K562 (cell line): Measurements from ENCODE around the gene CASP6. TPM values are rescaled to one million over a fixed set of nuclear protein-coding genes. Genes with fewer than 3 reads are reported as not detected.
A peak's percentile ranks its signal among the peaks of the same experiment; 100 is the strongest.

Source experiments
- ATAC-seq: fragments of 200-7000 bp; cut with Tn5 transposase; 3 replicates; pipeline ENCODE4 v1.9.1; 2020; ENCODE audit warnings: moderate library complexity
- BruUV-seq: library from RNA; stranded (reverse); fragments of 400-500 nt; replicated peaks from 2 replicates; lab custom pipeline; 2021; lab: Mats Ljungman, UMichigan
- CTCF ChIA-PET: fragments of 300-600 bp; formaldehyde crosslinking; extraction: SDS; loops from one replicate; lab custom pipeline; 2021; ENCODE audit warnings: low intra/inter-chr PET ratio; lab: Yijun Ruan, JAX
- POLR2A ChIA-PET: fragments of 300-600, 350-650 bp; sonication (Branson Sonifier 250); formaldehyde crosslinking; extraction: SDS; loops from one replicate; lab custom pipeline; 2021; ENCODE audit warnings: antibody characterized with exemption, inconsistent platforms; lab: Yijun Ruan, JAX
- DNase-seq, 4 experiments: peaks; one replicate each; pipeline versions ENCODE4 v3.0.0 to v3.0.0-alpha.2; 2011 to 2018; ENCODE audit warnings: low spot score in 3 of 4, mixed read lengths in 3 of 4; ENCODE audit errors: extremely low read depth in 1 of 4
- FAIRE-seq: peaks from 2 replicates; lab custom pipeline; 2011; peaks lifted over from hg19 to GRCh38; lab: Jason Lieb, UNC
- H2AFZ ChIP-seq: 2 replicates; pipeline ENCODE4 v1.6.0; 2011; ENCODE audit warnings: low read depth, low read length, control low read depth, inconsistent platforms
- H3K27ac ChIP-seq: fragments of 200-600 bp; 3 replicates; pipeline ENCODE4 v1.8.0; 2011; ENCODE audit warnings: low read depth, mild to moderate bottlenecking, control low read depth, inconsistent platforms, low read length, moderate library complexity, mixed read lengths; ENCODE audit errors: extremely low read depth
- H3K27me3 ChIP-seq, 2 experiments: fragments of 300-600 bp in 1 of 2; 2 replicates in 1 of 2; 3 replicates in 1 of 2; pipeline versions ENCODE4 v1.6.0 to v1.8.0; 2011; ENCODE audit warnings: inconsistent platforms in 2 of 2, low read length in 2 of 2, mild to moderate bottlenecking in 1 of 2, mixed read lengths in 1 of 2, moderate library complexity in 1 of 2; ENCODE audit not compliant: control insufficient read depth in 2 of 2, insufficient read depth in 2 of 2
- H3K36me3 ChIP-seq: fragments of 300-600 bp; 3 replicates; pipeline ENCODE4 v1.8.0; 2011; ENCODE audit warnings: mild to moderate bottlenecking, low read length, inconsistent platforms; ENCODE audit not compliant: control insufficient read depth, insufficient read depth
- H3K4me1 ChIP-seq, 2 experiments: fragments of 200-600 bp in 1 of 2; replicated peaks in 1 of 2; 2 replicates in 1 of 2; 3 replicates in 1 of 2; pipeline versions ENCODE4 v1.5.1 to v1.8.0; 2011; ENCODE audit warnings: inconsistent platforms in 2 of 2, low read length in 2 of 2, mild to moderate bottlenecking in 1 of 2, mixed read lengths in 1 of 2, moderate library complexity in 1 of 2; ENCODE audit not compliant: control insufficient read depth in 2 of 2, insufficient read depth in 2 of 2
- H3K4me2 ChIP-seq: 2 replicates; pipeline ENCODE4 v1.6.1; 2011; ENCODE audit warnings: low read length, control low read depth, inconsistent platforms, mixed read lengths; ENCODE audit not compliant: insufficient read depth
- H3K4me3 ChIP-seq: fragments of 200-600 bp; sonication (generic), shearing (Covaris generic); 2 replicates; pipeline ENCODE4 v1.5.1; 2016; ENCODE audit warnings: control low read depth, inconsistent platforms
- H3K79me2 ChIP-seq: fragments of 200-600 bp; 3 replicates; pipeline ENCODE4 v1.8.0; 2011; ENCODE audit warnings: low read length, inconsistent platforms; ENCODE audit not compliant: control insufficient read depth, insufficient read depth
- H3K9ac ChIP-seq, 2 experiments: 2 replicates each; pipeline versions ENCODE4 v1.6.0 to v1.6.1; 2011; ENCODE audit warnings: low read depth in 2 of 2, low read length in 2 of 2, control low read depth in 1 of 2, inconsistent platforms in 1 of 2, mild to moderate bottlenecking in 1 of 2, mixed read lengths in 1 of 2; ENCODE audit not compliant: insufficient read depth in 1 of 2
- H3K9me1 ChIP-seq: one replicate; pipeline ENCODE4 v1.6.0; 2011; ENCODE audit warnings: inconsistent platforms, mild to moderate bottlenecking, low read length, moderate library complexity; ENCODE audit not compliant: control insufficient read depth, insufficient read depth
- H3K9me3 ChIP-seq: replicated peaks from 2 replicates; pipeline ENCODE4 v1.5.1; 2011; ENCODE audit warnings: low read depth, low read length, inconsistent platforms; ENCODE audit not compliant: control insufficient read depth, insufficient read depth
- H4K20me1 ChIP-seq: replicated peaks from 2 replicates; pipeline ENCODE4 v1.6.1; 2011; ENCODE audit warnings: low read length, inconsistent platforms, mixed read lengths; ENCODE audit not compliant: control insufficient read depth, insufficient read depth
- ESRRA ChIP-seq: fragments of 450-650 bp; IDR thresholded peaks from 2 replicates; pipeline ENCODE4 v1.6.1; 2014; ENCODE audit warnings: low read depth, mild to moderate bottlenecking, moderate library complexity, borderline replicate concordance
- NONO ChIP-seq, 2 experiments: fragments of 200-400 bp in 1 of 2; fragments of 450-650 bp in 1 of 2; formaldehyde crosslinking in 1 of 2; IDR thresholded peaks; 2 replicates each; pipeline ENCODE4 v1.6.1; 2017; ENCODE audit warnings: low read depth in 2 of 2, mild to moderate bottlenecking in 2 of 2, moderate library complexity in 2 of 2, low read length in 1 of 2
- TAF9B ChIP-seq: fragments of 450-650 bp; IDR thresholded peaks from 2 replicates; pipeline ENCODE4 v1.6.1; 2018; ENCODE audit warnings: mild to moderate bottlenecking; ENCODE audit not compliant: partially characterized antibody
- TRIM25 ChIP-seq: fragments of 450-650 bp; IDR thresholded peaks from 2 replicates; pipeline ENCODE4 v1.7.0; 2016; ENCODE audit warnings: borderline replicate concordance
- WGBS: fragments of 100-300 bp; shearing (Covaris generic); methylation state at CpG from one replicate; pipeline ENCODE4 v1.1.6; 2016; ENCODE audit warnings: low coverage, mixed read lengths; ENCODE audit not compliant: insufficient coverage; ENCODE audit errors: missing lambda C conversion rate; 5-methylcytosine and 5-hydroxymethylcytosine counted together
- in situ Hi-C: fragments of 300-500 bp; cut with MboI; formaldehyde crosslinking; loops from 4 replicates; pipeline ENCODE4 v1.15.0; 2018; ENCODE audit warnings: inconsistent platforms, mixed read lengths
- intact Hi-C: fragments of 100-400 bp; cut with micrococcal nuclease; formaldehyde crosslinking; loops from 2 replicates; pipeline ENCODE4 v1.14.2; 2022
- polyA plus RNA-seq, 8 experiments: library from polyadenylated mRNA; depleted of rRNA in 4 of 8; stranded (reverse) in 5 of 8; unstranded in 3 of 8; fragments of >200 nt; fragmentation: Nextera tagmentation in 2 of 8; fragmentation: Illumina TruSeq in 1 of 8; extraction: Ambion mirVana in 2 of 8; extraction: Trizol in 1 of 8; gene quantifications; 2 replicates each; pipeline versions ENCODE4 v1.2.1 to v1.2.3, GENCODE V29; 2011 to 2014; ENCODE audit warnings: inconsistent platforms in 1 of 8, missing spikeins in 1 of 8
- total RNA-seq, 7 experiments: library from RNA; depleted of rRNA in 6 of 7; stranded (reverse); fragments of >200 nt in 6 of 7; fragmentation: Illumina TruSeq in 2 of 7; extraction: Trizol in 2 of 7; gene quantifications; 2 replicates each; pipeline versions ENCODE4 v1.2.1 to v1.2.3, GENCODE V29; 2011 to 2021; ENCODE audit warnings: low replicate concordance in 1 of 7

CASP6 gene
- total and polyA plus RNA-seq, 9 of the 15 experiments (the other 6 are each of a cell fraction or from before 2014, with no cell fraction given), result 20.8 to 72.7 (median 39.1) TPM

- ATAC-seq (peak; percentile 34), FAIRE-seq (no peak), DNase-seq (no peak)
- no peaks in the 10 kb centered on the region for H3K9me1 ChIP-seq
- in situ Hi-C loops (no loop called here), intact Hi-C loops (no loop called here)
- no peaks in the 10 kb centered on the region for H3K79me2 ChIP-seq
- TF ChIP-seq ESRRA (no peak), TAF9B (no peak), NONO (IDR thresholded peaks at IDR 0.05; ENCODE audit: low read depth in 2 of 2, low read length in 1 of 2) (no peak), TRIM25 (no peak)
- H3K27ac ChIP-seq, result no peak overlapping the region
- POLR2A ChIA-PET, result interaction anchor here (0.9 to 1.5 kb wide), 2 partner anchors 13 to 16 kb away, joined by 3 read pairs; no protein-coding TSS in a partner anchor
- H3K4me3 ChIP-seq, result no peak overlapping the region
- H3K27me3 ChIP-seq, result no peaks in the 10 kb centered on the region
- no peak overlapping the region for H3K4me2 ChIP-seq
- H4K20me1 ChIP-seq, result no peaks in the 10 kb centered on the region
- H3K9me3 ChIP-seq, result no peaks in the 10 kb centered on the region
- no peak overlapping the region for H3K9ac ChIP-seq
- 62% methylated on average over 2 of the region's 2 CpGs for WGBS
- H3K36me3 ChIP-seq, result no peaks in the 10 kb centered on the region
- H3K4me1 ChIP-seq, result peaks cover 3 to 19% of the 10 kb centered on the region in 2 experiments; a peak in 3 of 5 replicates
- no TSS peak for BruUV-seq
- H2AFZ ChIP-seq, result no peak overlapping the region
- CTCF ChIA-PET, result no interaction called here
These were observed 43.5 kb upstream of the CASP6 start for GRCh38 chr4:109746728-109747127.
